Activated CD8-positive, alpha-beta memory T cell treated with anti-CD3 and anti-CD28 coated beads for 4 hours (primary cell): Measurements from ENCODE around the gene PCP4.
"Not testable (repeated sequence)": the region's sequence is repeated elsewhere in the genome, so short reads cannot be mapped to it uniquely, and the experiment has no call there.

ENCODE experiments used
- DNase-seq, 2 donors: peaks; one replicate each; pipeline ENCODE4 v3.0.0-alpha.2; 2020; ENCODE audit warnings: low read depth in 2 of 2

PCP4 gene

GRCh38 chr21:39866093-39866492 is 1.1 kb upstream of the PCP4 start:
- DNase-seq, result no peak

GRCh38 chr21:39869141-39869818 is 2.0 kb downstream of the PCP4 start:
- DNase-seq, result no peak

- DNase-seq, result no peak
Observed at GRCh38 chr21:39873687-39874086, 6.4 kb downstream of the PCP4 start.

- DNase-seq, result no peak
Observed at GRCh38 chr21:39874206-39874605, 7.0 kb downstream of the PCP4 start.

GRCh38 chr21:39874759-39875158 is 7.5 kb downstream of the PCP4 start:
- DNase-seq, result no peak

GRCh38 chr21:39881661-39882060 is 14.4 kb downstream of the PCP4 start:
- no peak for DNase-seq

- DNase-seq, result no peak
Observed at GRCh38 chr21:39882151-39882838, 15.1 kb downstream of the PCP4 start.

GRCh38 chr21:39882839-39883195 is 15.6 kb downstream of the PCP4 start:
- no peak for DNase-seq

GRCh38 chr21:39885119-39885848 is 18.0 kb downstream of the PCP4 start:
- no peak for DNase-seq

- no peak for DNase-seq
Observed at GRCh38 chr21:39888848-39889247, 21.6 kb downstream of the PCP4 start.

GRCh38 chr21:39891111-39891510 is 23.9 kb downstream of the PCP4 start:
- DNase-seq, result no peak

- not testable (repeated sequence) for DNase-seq
Observed at GRCh38 chr21:39891863-39892262, 24.6 kb downstream of the PCP4 start.

- no peak for DNase-seq
Observed at GRCh38 chr21:39900491-39900890, 33.3 kb downstream of the PCP4 start.

- DNase-seq, result no peak
Observed at GRCh38 chr21:39900911-39901310, 33.7 kb downstream of the PCP4 start.

- no peak for DNase-seq
Observed at GRCh38 chr21:39902986-39903385, 35.7 kb downstream of the PCP4 start.

- no peak for DNase-seq
Observed at GRCh38 chr21:39904457-39904856, 37.2 kb downstream of the PCP4 start.

GRCh38 chr21:39908265-39908923 is 41.2 kb downstream of the PCP4 start:
- no peak for DNase-seq

- DNase-seq, result no peak
Observed at GRCh38 chr21:39911286-39912199, 44.3 kb downstream of the PCP4 start.

- no peak for DNase-seq
Observed at GRCh38 chr21:39913706-39914305, 46.6 kb downstream of the PCP4 start.

- DNase-seq, result no peak
Observed at GRCh38 chr21:39915881-39916280, 48.6 kb downstream of the PCP4 start.

GRCh38 chr21:39918558-39918957 is 51.3 kb downstream of the PCP4 start:
- no peak for DNase-seq
